ENCODE data around the gene TMEM178B.
A peak's percentile ranks its signal among the peaks of the same experiment; 100 is the strongest.

TMEM178B gene

GRCh38 chr7:141431140-141431479 is 357.2 kb downstream of the TMEM178B start:
- H3K27me3 ChIP-seq (ENCODE audit: control insufficient read depth, insufficient read depth, low read length), result no peaks in the 10 kb centered on the region
- no peaks in the 10 kb centered on the region for H3K36me3 ChIP-seq (ENCODE audit: control insufficient read depth, insufficient read depth, low read length)
- no peak overlapping the region for H3K4me3 ChIP-seq (ENCODE audit: low read length)
- H3K9me3 ChIP-seq (ENCODE audit: control insufficient read depth, insufficient read depth, low read length), result no peaks in the 10 kb centered on the region
- peaks cover 7% of the 10 kb centered on the region for H3K4me1 ChIP-seq (ENCODE audit: control insufficient read depth, insufficient read depth, low read length)
- WGBS (ENCODE audit: insufficient coverage, insufficient read length), result no CpG with 5 or more reads among the region's 2 CpGs
- no peak for DNase-seq (ENCODE audit: low read depth, low spot score)
- H3K27ac ChIP-seq (ENCODE audit: low read length), result peak overlapping the region; percentile 4

- no peak overlapping the region for H3K27ac ChIP-seq (ENCODE audit: low read length)
- peaks cover 9% of the 10 kb centered on the region for H3K4me1 ChIP-seq (ENCODE audit: control insufficient read depth, insufficient read depth, low read length)
- H3K9me3 ChIP-seq (ENCODE audit: control insufficient read depth, insufficient read depth, low read length), result no peaks in the 10 kb centered on the region
- H3K27me3 ChIP-seq (ENCODE audit: control insufficient read depth, insufficient read depth, low read length), result no peaks in the 10 kb centered on the region
- H3K36me3 ChIP-seq (ENCODE audit: control insufficient read depth, insufficient read depth, low read length), result no peaks in the 10 kb centered on the region
- no peak overlapping the region for H3K4me3 ChIP-seq (ENCODE audit: low read length)
- no CpG with 5 or more reads among the region's 1 CpG for WGBS (ENCODE audit: insufficient coverage, insufficient read length)
- DNase-seq (ENCODE audit: low read depth, low spot score), result no peak
Observed at GRCh38 chr7:141431711-141432110, 357.8 kb downstream of the TMEM178B start.

- Histone ChIP-seq H3K4me3 (ENCODE audit: low read length) (no peak overlapping the region), H3K9me3 (ENCODE audit: control insufficient read depth, insufficient read depth, low read length) (no peaks in the 10 kb centered on the region), H3K36me3 (ENCODE audit: control insufficient read depth, insufficient read depth, low read length) (no peaks in the 10 kb centered on the region), H3K27ac (ENCODE audit: low read length) (no peak overlapping the region), H3K27me3 (ENCODE audit: control insufficient read depth, insufficient read depth, low read length) (no peaks in the 10 kb centered on the region), H3K4me1 (ENCODE audit: control insufficient read depth, insufficient read depth, low read length) (peaks cover 9% of the 10 kb centered on the region)
- DNase-seq (ENCODE audit: low read depth, low spot score), result no peak
- WGBS (ENCODE audit: insufficient coverage, insufficient read length), result no CpG with 5 or more reads among the region's 2 CpGs
Observed at GRCh38 chr7:141433698-141434097, 359.8 kb downstream of the TMEM178B start.

- H3K4me1 ChIP-seq (ENCODE audit: control insufficient read depth, insufficient read depth, low read length), result peaks cover 6% of the 10 kb centered on the region
- H3K36me3 ChIP-seq (ENCODE audit: control insufficient read depth, insufficient read depth, low read length), result no peaks in the 10 kb centered on the region
- no peaks in the 10 kb centered on the region for H3K9me3 ChIP-seq (ENCODE audit: control insufficient read depth, insufficient read depth, low read length)
- no peaks in the 10 kb centered on the region for H3K27me3 ChIP-seq (ENCODE audit: control insufficient read depth, insufficient read depth, low read length)
- no peak overlapping the region for H3K27ac ChIP-seq (ENCODE audit: low read length)
- no peak for DNase-seq (ENCODE audit: low read depth, low spot score)
- no peak overlapping the region for H3K4me3 ChIP-seq (ENCODE audit: low read length)
- no CpG with 5 or more reads among the region's 2 CpGs for WGBS (ENCODE audit: insufficient coverage, insufficient read length)
Observed at GRCh38 chr7:141436139-141436538, 362.3 kb downstream of the TMEM178B start.

- no CpG with 5 or more reads among the region's 7 CpGs for WGBS (ENCODE audit: insufficient coverage, insufficient read length)
- Histone ChIP-seq H3K9me3 (ENCODE audit: control insufficient read depth, insufficient read depth, low read length) (no peaks in the 10 kb centered on the region), H3K36me3 (ENCODE audit: control insufficient read depth, insufficient read depth, low read length) (no peaks in the 10 kb centered on the region), H3K27ac (ENCODE audit: low read length) (no peak overlapping the region), H3K27me3 (ENCODE audit: control insufficient read depth, insufficient read depth, low read length) (no peaks in the 10 kb centered on the region), H3K4me1 (ENCODE audit: control insufficient read depth, insufficient read depth, low read length) (peaks cover 6% of the 10 kb centered on the region), H3K4me3 (ENCODE audit: low read length) (no peak overlapping the region)
- DNase-seq (ENCODE audit: low read depth, low spot score), result no peak
Observed at GRCh38 chr7:141436575-141437075, 362.8 kb downstream of the TMEM178B start.

GRCh38 chr7:141439164-141439563 is 365.3 kb downstream of the TMEM178B start:
- Histone ChIP-seq H3K27ac (ENCODE audit: low read length) (no peak overlapping the region), H3K4me1 (ENCODE audit: control insufficient read depth, insufficient read depth, low read length) (peaks cover 5% of the 10 kb centered on the region), H3K4me3 (ENCODE audit: low read length) (no peak overlapping the region), H3K36me3 (ENCODE audit: control insufficient read depth, insufficient read depth, low read length) (no peaks in the 10 kb centered on the region), H3K27me3 (ENCODE audit: control insufficient read depth, insufficient read depth, low read length) (no peaks in the 10 kb centered on the region), H3K9me3 (ENCODE audit: control insufficient read depth, insufficient read depth, low read length) (no peaks in the 10 kb centered on the region)
- no CpG with 5 or more reads among the region's 2 CpGs for WGBS (ENCODE audit: insufficient coverage, insufficient read length)
- no peak for DNase-seq (ENCODE audit: low read depth, low spot score)

- H3K36me3 ChIP-seq (ENCODE audit: control insufficient read depth, insufficient read depth, low read length), result no peaks in the 10 kb centered on the region
- H3K4me3 ChIP-seq (ENCODE audit: low read length), result no peak overlapping the region
- peaks cover 5% of the 10 kb centered on the region for H3K4me1 ChIP-seq (ENCODE audit: control insufficient read depth, insufficient read depth, low read length)
- no peaks in the 10 kb centered on the region for H3K27me3 ChIP-seq (ENCODE audit: control insufficient read depth, insufficient read depth, low read length)
- no peak for DNase-seq (ENCODE audit: low read depth, low spot score)
- no peaks in the 10 kb centered on the region for H3K9me3 ChIP-seq (ENCODE audit: control insufficient read depth, insufficient read depth, low read length)
- WGBS (ENCODE audit: insufficient coverage, insufficient read length), result no CpG with 5 or more reads among the region's 1 CpG
- no peak overlapping the region for H3K27ac ChIP-seq (ENCODE audit: low read length)
Observed at GRCh38 chr7:141439776-141440175, 365.9 kb downstream of the TMEM178B start.

GRCh38 chr7:141441837-141442627 is 368.2 kb downstream of the TMEM178B start:
- no peak overlapping the region for H3K27ac ChIP-seq (ENCODE audit: low read length)
- H3K4me1 ChIP-seq (ENCODE audit: control insufficient read depth, insufficient read depth, low read length), result no peaks in the 10 kb centered on the region
- no peaks in the 10 kb centered on the region for H3K27me3 ChIP-seq (ENCODE audit: control insufficient read depth, insufficient read depth, low read length)
- no peaks in the 10 kb centered on the region for H3K36me3 ChIP-seq (ENCODE audit: control insufficient read depth, insufficient read depth, low read length)
- H3K9me3 ChIP-seq (ENCODE audit: control insufficient read depth, insufficient read depth, low read length), result no peaks in the 10 kb centered on the region
- no peak for DNase-seq (ENCODE audit: low read depth, low spot score)
- WGBS (ENCODE audit: insufficient coverage, insufficient read length), result no CpG with 5 or more reads among the region's 11 CpGs
- H3K4me3 ChIP-seq (ENCODE audit: low read length), result no peak overlapping the region

- H3K36me3 ChIP-seq (ENCODE audit: control insufficient read depth, insufficient read depth, low read length), result no peaks in the 10 kb centered on the region
- H3K27me3 ChIP-seq (ENCODE audit: control insufficient read depth, insufficient read depth, low read length), result no peaks in the 10 kb centered on the region
- no peak overlapping the region for H3K4me3 ChIP-seq (ENCODE audit: low read length)
- no peaks in the 10 kb centered on the region for H3K9me3 ChIP-seq (ENCODE audit: control insufficient read depth, insufficient read depth, low read length)
- no peak for DNase-seq (ENCODE audit: low read depth, low spot score)
- H3K4me1 ChIP-seq (ENCODE audit: control insufficient read depth, insufficient read depth, low read length), result no peaks in the 10 kb centered on the region
- WGBS (ENCODE audit: insufficient coverage, insufficient read length), result no CpG with 5 or more reads among the region's 2 CpGs
- H3K27ac ChIP-seq (ENCODE audit: low read length), result no peak overlapping the region
Observed at GRCh38 chr7:141442781-141443180, 368.9 kb downstream of the TMEM178B start.

- no CpG with 5 or more reads among the region's 5 CpGs for WGBS (ENCODE audit: insufficient coverage, insufficient read length)
- DNase-seq (ENCODE audit: low read depth, low spot score), result no peak
- Histone ChIP-seq H3K4me1 (ENCODE audit: control insufficient read depth, insufficient read depth, low read length) (no peaks in the 10 kb centered on the region), H3K9me3 (ENCODE audit: control insufficient read depth, insufficient read depth, low read length) (no peaks in the 10 kb centered on the region), H3K27me3 (ENCODE audit: control insufficient read depth, insufficient read depth, low read length) (no peaks in the 10 kb centered on the region), H3K36me3 (ENCODE audit: control insufficient read depth, insufficient read depth, low read length) (no peaks in the 10 kb centered on the region), H3K4me3 (ENCODE audit: low read length) (no peak overlapping the region), H3K27ac (ENCODE audit: low read length) (no peak overlapping the region)
Observed at GRCh38 chr7:141444961-141445360, 371.1 kb downstream of the TMEM178B start.

- WGBS (ENCODE audit: insufficient coverage, insufficient read length), result no CpG with 5 or more reads among the region's 6 CpGs
- DNase-seq (ENCODE audit: low read depth, low spot score), result no peak
Observed at GRCh38 chr7:141451232-141451631, 377.4 kb downstream of the TMEM178B start.

More at GRCh38 chr7:141451232-141451631, 377.4 kb downstream of the TMEM178B start:
- Histone ChIP-seq H3K4me3 (ENCODE audit: low read length) (no peak overlapping the region), H3K36me3 (ENCODE audit: control insufficient read depth, insufficient read depth, low read length) (no peaks in the 10 kb centered on the region), H3K27me3 (ENCODE audit: control insufficient read depth, insufficient read depth, low read length) (no peaks in the 10 kb centered on the region), H3K4me1 (ENCODE audit: control insufficient read depth, insufficient read depth, low read length) (no peaks in the 10 kb centered on the region), H3K9me3 (ENCODE audit: control insufficient read depth, insufficient read depth, low read length) (no peaks in the 10 kb centered on the region), H3K27ac (ENCODE audit: low read length) (no peak overlapping the region)
